Stimulated activated CD4-positive, alpha-beta T cell treated with anti-CD3 and anti-CD28 coated beads, TNF-alpha, amount 100 ng/mL, for 48 hours (primary cell): ENCODE data around the gene AATF.

Experiments
- DNase-seq, 3 donors: peaks; one replicate each; pipeline ENCODE4 v3.0.0-alpha.2; 2020; ENCODE audit warnings: low read depth in 3 of 3

AATF gene, protein sequence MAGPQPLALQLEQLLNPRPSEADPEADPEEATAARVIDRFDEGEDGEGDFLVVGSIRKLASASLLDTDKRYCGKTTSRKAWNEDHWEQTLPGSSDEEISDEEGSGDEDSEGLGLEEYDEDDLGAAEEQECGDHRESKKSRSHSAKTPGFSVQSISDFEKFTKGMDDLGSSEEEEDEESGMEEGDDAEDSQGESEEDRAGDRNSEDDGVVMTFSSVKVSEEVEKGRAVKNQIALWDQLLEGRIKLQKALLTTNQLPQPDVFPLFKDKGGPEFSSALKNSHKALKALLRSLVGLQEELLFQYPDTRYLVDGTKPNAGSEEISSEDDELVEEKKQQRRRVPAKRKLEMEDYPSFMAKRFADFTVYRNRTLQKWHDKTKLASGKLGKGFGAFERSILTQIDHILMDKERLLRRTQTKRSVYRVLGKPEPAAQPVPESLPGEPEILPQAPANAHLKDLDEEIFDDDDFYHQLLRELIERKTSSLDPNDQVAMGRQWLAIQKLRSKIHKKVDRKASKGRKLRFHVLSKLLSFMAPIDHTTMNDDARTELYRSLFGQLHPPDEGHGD

DNA sequence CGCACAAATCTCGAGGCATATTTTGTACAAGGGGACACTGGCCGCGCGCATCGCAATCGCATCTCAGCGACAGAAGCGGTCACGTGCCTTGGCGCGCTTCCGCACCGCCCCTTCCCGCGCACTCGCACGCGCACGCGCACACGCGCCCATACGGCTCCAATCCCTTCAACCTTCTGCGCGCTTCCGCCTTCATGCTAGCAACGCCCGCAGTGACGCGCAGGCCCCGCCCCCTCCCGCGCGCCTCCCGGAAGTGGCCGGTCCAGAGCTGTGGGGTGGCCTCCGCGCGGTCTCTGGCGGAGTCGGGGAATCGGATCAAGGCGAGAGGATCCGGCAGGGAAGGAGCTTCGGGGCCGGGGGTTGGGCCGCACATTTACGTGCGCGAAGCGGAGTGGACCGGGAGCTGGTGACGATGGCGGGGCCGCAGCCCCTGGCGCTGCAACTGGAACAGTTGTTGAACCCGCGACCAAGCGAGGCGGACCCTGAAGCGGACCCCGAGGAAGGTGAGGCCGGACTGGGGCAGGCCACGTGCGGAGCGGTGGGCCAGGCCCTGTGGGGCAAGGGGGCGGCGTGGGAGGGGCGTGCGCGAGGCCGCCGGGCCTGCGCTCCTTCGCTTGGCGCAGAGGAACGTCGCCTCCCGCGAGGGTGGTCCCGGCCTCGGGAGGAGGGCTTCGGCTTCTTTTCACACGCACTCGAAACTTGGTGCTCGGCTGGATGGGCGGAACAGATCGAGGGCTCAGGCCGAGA lies at the start of gene AATF:
AATF (plus strand) TSS at position 238 of the 744 bp plus-strand sequence; CDS start at position 410, 172 bp downstream.
- DNase-seq: peak; percentile 92 to 95 (median 94)

DNA sequence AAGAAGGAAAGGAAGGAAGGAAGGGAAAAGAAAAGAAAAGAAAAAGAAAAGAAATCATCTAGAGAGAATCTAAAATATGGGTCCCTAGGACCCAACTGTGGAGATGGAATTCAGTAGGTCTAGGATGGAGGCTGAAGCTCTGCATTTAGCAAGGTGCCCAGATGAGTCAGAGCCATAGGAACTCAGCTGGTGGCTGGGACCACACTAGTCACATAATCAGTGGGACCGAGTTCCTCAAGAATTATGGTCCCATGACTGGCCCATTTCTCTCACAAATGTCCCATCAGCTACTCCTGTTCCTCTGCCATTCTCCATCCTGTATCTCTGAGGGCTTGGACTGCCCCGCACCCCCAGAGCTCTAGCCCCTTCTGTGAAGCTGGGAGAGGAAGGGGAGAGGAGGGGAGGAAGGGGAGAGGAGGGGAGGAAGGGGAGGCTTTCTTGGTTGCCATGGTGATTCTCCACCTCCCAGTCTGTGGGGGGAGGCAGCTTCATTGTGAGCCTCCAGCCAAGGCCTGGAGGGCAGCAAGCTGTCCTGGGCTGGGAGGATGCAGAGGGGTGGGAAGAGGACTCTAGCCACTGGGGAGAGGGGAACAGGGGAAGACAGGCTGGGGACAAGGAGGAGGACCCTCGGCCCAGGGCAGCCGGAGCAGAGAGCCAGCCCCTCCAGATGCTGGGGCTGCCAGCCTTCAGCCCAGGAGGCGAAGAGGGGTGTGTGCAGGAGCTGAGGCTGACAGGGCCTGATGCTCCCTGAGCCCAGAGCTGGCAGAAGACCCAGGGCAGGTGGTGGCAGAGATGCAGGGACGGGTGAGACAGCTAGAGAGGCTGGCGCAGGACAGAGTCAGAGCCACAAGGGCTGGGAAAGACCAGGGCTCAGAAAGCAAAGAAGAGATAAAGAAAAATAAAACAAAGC lies 49.2 kb upstream of the AATF start:
- DNase-seq: no peak

DNA sequence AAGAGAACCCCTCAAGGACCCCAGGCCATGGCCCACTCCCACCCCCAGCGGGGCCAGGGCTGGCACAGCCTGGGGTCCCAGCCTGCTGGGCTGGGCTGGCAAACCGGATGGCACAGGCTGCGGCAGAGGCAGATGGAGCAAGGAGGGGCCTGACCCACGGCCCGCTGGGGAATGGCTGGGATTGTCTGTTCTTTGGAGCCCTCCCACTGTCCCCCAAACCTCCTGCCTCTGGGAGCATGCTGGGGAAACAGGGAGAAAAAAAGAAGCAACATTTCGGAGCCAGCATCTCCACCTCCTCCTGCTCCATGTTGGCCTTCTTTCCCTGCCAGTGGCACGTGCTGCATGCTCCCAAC lies 48.6 kb upstream of the AATF start:
- DNase-seq: no peak

DNA sequence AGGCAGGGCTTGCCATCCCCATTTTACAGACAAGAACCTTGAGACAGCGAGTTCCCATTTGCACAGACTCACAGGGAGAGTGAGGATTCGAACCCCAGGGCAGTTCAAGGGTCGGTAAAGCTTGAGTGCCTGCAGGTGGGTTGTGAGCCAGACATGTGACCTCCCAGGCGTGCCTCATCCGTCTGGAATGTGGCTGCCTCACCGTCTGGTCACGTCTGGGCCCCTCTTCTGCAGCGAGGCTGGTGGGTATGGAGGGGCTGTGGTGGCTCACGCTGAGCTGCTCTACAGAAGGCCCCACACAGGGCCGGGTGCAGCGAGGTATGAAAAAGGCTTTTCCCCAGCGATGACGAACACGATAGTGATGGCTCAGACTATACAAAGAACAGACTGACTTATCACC lies 47.2 kb upstream of the AATF start:
- DNase-seq: no peak

DNA sequence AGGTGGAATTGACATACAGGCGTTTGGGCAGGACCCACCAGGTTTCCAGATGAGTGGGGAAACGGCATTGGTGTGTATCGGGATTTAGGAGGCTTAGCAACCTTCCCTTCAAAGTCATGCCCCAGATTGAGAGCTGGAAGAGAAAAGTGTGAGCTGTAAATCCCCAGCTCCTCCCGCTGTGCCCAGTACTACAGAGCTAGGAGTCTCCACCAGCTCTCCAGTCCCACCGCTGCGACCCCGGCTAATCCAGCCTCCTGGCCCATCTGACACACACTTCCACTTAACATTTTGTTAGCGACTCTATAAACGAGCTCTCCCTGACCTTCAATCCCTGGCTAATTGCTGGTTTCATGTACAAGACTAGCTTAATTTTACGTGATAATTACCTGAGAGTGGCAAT lies 41.3 kb upstream of the AATF start:
- DNase-seq: no peak

DNA sequence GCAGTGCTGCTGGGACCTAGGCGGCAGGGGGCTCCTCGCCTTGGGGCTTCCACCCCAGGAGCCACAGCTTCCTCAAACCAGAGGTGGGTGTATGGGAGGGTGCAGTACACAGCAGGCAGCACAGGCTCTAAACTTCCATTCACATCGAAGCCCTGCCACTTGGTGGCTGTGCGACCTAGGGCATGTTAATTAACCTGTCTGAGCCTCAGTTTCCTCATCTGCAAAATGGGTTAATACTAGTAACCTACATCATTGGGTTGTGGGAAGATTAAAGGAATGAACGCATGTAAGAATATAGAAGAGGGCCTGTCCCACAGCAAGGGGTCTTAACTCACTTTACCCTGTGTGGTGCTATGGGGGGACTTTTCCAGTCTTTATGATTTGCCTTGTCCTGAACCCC lies 38.2 kb upstream of the AATF start:
- no peak for DNase-seq

DNA sequence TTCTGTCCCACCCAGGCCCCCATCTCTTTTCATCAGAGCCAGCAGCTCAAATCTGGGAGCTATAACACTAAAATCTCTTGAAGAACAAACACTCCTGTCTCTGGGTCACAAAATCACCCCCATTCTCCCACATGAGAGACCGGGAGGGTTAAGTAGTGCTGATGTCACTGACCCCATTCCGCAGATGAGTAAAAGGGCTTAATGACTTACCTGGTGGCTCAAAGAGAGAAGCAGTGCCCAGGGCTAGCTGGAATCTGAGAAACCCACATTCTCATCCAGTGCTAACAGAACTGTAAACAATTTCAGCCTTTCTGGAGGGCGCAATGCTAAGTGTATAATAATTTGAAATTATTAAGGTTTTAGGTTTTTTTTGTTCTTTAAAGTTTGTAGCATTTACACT lies 37.8 kb upstream of the AATF start:
- DNase-seq: no peak

DNA sequence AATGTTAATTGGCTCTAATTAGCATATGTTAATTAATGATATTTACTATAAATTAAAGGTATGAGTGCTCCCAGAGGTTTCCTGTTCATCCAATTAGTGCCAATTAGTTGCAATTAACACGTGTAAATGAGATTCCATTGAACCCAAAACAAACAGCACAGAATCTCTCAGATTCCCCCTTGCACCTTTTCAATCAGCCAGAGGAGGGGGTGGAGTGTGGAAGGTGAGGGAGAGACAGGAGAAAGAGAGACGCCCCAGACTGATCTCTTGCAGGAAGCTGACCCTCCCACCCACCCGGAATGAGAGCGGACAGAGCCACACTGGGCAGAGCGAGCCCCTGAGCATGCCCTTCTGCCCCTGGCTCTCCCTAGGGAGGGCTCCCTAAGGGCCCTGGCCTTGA lies 35.6 kb upstream of the AATF start:
- DNase-seq: no peak

DNA sequence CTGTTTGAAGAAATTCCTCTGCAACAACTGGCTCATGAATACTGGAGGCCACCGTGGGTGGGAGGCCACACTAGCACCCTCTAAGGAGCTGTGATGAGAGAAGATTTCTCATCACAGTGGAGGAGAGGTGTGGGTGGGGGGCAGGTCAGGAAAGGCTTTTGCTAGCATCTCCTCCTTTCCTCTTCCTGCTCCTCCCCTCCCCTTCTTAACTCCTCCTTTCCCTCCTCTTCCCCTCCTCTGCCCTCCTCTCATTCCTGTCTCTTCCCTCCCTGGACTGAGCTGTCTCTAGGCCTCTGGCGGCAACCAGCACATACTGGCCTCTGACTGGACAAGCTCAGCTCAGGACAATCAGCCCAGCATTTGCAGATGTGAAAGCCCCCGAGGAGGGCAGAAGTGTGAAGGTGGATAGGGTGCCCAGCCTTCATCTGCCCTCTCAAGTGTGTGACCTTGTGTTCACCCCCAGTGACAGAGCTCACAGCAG lies 30.5 kb upstream of the AATF start:
- DNase-seq: no peak

DNA sequence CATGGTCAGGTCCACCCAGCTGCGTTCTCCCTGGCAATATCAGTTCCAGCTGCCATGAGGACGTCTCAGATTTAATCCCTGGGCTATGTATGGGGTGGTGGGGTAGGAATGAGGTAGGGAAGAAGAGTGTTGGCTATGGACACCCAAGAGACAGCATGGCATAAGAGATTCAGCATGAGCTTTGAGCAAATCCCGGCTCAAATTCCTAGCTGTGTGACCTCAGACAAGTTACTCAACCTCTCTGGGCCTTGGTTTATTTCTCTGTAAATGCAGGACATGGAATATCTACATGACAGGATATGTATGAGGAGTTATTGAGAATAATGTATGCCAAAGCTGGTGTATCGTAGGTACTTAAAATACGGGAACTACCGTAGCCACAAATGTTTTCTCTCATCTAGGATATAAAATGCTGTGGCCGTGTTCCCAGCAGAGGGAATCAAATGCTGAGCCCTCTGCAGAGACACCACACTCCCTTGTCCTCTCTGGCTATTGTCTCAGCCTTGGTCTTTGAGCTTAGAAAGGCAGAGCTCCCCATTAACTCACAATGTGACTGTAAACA lies 29.3 kb upstream of the AATF start:
- no peak for DNase-seq

DNA sequence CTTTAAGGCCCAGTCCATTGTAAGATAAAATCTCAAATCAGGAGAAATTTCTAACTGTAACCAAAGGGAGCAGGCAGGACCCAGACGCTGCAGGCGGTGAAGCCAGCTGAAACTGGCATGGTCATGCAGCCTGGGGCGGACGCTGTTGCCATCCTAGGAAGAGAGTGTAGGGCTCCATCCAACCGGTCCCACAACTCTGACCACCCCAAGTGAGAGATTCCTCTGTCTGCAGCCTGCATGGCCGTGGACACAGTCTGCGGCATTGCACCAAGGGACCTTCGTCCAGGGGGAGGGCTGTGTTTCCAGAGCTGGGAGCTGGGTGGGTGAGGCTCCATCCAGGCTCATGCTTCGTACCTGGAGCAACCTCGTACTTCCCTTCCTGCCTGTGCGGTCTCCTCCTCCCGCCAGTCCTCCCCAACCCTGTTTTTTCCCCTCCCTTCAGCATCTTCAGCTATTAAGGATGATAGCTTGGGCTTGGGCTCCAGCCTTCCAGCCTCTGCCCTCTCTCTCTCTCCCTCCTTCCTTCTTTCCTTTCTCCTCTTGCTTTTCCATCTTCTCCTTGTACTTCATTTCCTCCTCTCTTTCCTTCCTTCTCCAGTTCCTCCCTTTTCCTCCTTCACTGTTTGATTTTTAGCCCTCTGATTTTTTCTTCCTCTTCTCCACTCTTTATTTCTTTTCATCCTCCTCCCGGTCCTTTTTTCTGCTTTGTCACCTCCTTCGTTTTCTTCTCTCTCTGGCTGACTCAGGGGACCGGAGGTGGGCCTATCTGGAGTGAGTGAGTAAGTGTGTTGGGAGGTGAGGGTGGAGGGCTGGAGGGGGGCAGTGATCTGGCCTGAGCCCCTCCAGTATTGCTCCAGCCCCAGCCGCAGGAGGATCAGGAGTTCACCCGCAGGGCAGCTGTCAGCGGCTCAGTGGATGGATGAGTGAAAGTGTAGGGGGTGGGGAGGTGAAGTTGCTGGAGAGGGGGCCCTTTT lies 28.4 kb upstream of the AATF start:
- no peak for DNase-seq

DNA sequence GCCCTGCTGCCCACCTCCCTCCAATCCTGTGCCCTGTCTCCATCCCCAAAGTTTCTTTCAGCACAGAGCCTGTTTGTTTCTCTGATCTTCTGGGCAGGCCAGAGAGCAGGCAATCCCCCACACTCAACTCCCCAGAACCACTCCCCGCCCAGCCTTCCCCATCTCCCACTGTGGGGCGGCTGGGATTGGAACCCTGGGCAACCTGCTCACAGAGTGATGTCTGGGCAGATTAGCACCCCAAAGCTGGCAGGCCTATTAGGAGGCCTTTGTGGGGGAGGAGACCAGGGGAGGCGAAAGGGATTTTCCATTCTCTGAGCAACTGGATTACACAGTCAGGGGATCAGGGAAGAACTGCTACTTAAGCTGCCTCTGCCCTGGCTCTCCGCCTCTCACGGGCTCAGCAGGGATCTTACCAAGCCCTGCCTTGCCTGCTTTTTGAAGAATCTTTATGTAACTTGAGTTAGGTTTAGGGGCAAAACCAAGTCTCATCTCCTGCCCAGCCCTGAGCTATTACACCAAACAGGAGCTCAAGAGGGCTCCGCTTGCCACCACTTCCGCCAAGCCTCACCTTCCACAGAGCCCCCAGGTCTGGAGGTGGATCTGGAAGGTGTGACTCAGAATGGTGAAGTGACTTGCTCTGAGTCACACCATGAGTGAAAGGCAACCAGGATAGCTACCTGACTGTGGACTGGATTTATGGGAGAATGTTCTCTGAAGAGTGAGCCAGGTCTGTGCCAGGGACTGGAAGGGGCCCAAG lies 27.5 kb upstream of the AATF start:
- DNase-seq: peak; percentile 47 to 80 (median 61)

DNA sequence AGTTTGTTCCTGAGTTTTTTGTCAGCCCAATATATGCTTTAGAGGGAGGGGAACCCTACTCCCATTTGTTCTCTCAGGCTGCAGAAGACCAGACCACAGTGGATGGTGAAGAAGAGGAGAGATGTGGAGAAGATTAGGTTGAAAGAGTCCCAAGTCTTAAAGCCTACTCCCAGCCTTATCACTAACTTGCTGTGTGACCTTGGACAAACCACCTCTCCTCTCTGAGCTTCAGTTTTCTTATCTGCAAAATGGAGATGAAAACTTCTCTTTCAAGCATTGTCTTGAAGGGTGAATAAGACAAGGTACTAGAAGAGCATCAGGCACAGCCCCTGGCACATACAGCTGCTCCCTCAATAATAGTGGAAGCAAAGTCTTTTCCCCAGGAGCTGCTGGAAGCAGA lies 26.6 kb upstream of the AATF start:
- no peak for DNase-seq

DNA sequence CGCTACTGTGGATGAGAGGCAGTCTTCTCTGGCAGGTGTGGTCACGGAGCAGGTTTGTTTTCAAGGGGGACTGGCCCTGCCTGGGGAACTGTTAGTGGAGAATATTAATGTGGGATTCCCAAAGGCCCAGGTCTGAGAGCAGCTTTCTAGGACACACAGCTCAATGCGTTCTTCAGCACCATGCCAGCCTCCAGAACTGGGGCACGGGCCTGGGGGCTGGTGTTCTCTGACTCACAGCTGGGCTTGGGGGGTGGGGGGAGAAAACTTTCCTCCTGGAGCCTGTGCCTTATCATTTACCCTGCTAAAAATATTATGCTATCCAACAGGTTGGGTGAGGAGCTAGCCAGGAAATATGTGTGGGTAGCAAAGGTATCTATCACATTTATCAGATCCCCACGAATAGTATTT lies 24.9 kb upstream of the AATF start:
- DNase-seq: no peak

DNA sequence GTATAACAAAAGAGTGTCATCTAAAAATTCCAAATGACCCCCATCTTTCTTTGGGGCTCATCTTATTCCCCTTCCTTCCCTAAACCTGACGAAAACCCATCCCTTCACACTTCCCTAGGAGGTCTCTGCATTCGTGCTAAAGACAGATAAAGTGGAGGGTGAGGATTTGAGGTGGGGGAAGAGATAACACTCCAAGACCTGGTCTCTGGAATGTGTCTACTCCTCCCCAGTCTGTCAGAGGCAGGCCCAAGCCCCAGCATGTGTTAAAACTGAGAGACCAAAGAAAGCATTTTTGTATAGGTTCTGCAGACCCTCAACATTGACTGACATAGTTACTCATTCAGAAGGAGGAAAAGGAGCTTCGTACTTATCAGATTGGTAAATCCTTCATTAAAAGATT lies 22.5 kb upstream of the AATF start:
- no peak for DNase-seq

DNA sequence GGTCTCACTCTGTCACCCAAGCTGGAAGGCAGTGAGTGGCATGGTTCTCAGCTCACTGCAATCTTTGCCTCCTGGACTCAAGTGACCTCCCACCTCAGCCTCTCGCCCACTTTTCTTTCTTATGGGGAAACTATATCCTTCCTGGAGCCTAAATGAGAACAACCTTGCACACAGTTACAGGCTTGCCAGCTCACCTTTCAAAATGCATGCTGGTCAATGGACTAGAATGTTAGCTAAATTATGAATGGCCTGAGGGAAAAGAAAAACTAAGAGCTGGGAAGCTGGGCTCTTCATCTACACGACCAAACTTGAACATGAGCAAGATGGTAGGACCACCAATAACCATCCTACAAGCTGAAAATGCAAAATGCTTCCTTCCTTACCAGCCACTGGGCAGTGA lies 22.1 kb upstream of the AATF start:
- DNase-seq: no peak

DNA sequence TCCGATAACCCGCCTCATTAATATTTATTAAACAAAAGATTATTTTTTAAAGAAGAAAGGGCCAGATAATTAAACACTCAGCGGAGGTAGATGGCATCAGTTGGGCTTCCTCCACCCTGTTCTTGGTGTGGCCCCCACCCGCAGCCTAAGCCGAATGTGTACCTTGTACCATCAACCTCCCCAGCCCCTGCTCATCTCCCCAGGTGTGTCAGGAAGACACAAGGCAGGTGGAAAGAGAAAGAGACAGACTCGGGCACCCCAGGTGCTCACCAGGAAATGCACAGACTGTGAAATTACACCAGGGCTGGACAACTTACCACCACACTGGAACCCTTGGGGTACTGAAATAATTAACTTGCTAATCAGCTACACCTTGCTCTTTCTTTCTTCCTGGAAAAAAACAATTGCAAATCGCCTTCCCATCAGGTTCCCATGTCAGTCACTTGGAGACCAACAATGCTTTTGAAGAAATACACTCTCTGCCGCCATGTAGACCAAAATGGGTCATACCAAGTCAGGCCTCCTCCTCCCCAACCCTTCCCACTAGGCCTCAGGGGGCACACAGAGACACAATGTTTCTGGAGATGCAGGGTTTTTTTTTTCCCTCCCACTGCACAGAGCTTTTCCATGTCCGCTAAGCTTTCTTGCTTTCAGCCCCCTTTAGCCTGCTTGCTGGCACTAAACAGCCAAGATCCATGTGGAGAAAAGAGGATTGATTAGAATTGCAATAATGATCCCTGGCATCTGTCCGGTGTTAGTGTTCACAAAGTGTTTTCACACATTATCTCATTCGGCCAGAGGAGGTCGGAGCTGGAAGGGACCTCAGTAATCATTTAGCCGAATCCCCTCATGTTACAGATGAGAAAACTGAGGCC lies 20.0 kb upstream of the AATF start:
- DNase-seq: no peak

DNA sequence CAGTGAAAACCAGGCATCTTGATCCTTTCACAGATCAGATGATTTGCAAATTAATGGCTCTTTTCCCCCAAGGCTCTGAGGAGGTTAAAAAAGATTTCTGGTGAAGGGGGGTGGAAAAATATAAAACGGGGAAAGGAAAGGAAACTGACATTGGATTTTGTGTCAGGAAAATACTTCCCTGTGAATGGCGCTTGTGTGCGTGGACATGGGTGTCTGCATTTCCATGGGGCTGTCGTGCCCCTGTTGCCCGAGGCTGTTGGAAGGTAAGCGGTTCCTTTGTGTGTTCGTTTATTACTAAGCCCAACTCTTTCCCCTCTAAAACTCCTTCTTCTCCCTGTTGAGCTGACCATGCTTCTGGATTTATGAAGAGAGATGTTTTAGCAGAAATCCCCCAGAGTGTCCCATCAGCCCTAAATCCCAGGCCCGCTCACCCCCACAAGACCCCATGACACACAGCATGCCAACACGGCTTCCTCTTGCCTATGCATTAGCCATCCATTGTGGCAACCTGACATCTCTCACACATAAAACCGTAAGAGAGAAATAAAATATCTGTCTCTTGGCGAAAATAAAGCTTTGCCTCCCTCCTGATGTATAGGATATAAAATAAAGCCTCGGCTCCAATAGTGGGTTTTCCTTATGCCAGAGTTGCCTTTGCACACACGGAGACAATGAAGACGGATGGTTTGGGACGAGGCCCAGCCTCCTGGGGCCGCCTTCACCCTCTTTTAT lies 18.7 kb upstream of the AATF start:
- DNase-seq: no peak
